ENCODE data around the gene SLC6A6.

Gene SLC6A6

GRCh38 chr3:14402304-14402811 is at the start of gene SLC6A6:
SLC6A6 (plus strand) TSS chr3:14402606; CDS start chr3:14443635, 41,029 bp downstream.
- peak within 1 kb of the TSS; percentile 3; the same call in 1 of the 2 replicates for H3K27ac ChIP-seq (ENCODE audit: low read depth, low read length)
- H3K36me3 ChIP-seq (ENCODE audit: insufficient read depth, low read length): no peaks in the 10 kb centered on the region
- no peak within 1 kb of the TSS for H2AFZ ChIP-seq (ENCODE audit: low read length, unreplicated experiment)
- peak within 1 kb of the TSS; percentile 94 for H3K4me3 ChIP-seq (ENCODE audit: low read depth, low read length)
- no peaks in the 10 kb centered on the region for H3K27me3 ChIP-seq (ENCODE audit: insufficient read depth, low read length)
- H3K4me1 ChIP-seq (ENCODE audit: control insufficient read depth, insufficient read depth, low read length, unreplicated experiment): peaks cover 14% of the 10 kb centered on the region
- H3K79me2 ChIP-seq (ENCODE audit: control insufficient read depth, insufficient read depth, low read length, unreplicated experiment): peaks cover 40% of the 10 kb centered on the region

- H3K36me3 ChIP-seq (ENCODE audit: insufficient read depth, low read length): no peaks in the 10 kb centered on the region
- no peaks in the 10 kb centered on the region for H3K79me2 ChIP-seq (ENCODE audit: control insufficient read depth, insufficient read depth, low read length, unreplicated experiment)
- H3K4me1 ChIP-seq (ENCODE audit: control insufficient read depth, insufficient read depth, low read length, unreplicated experiment): no peaks in the 10 kb centered on the region
Observed at GRCh38 chr3:14353502-14353901, 48.9 kb upstream of the SLC6A6 start.

GRCh38 chr3:14357463-14357862 is 44.9 kb upstream of the SLC6A6 start:
- Histone ChIP-seq H3K36me3 (ENCODE audit: insufficient read depth, low read length) (no peaks in the 10 kb centered on the region), H3K79me2 (ENCODE audit: control insufficient read depth, insufficient read depth, low read length, unreplicated experiment) (no peaks in the 10 kb centered on the region), H3K4me1 (ENCODE audit: control insufficient read depth, insufficient read depth, low read length, unreplicated experiment) (no peaks in the 10 kb centered on the region), H3K27ac (ENCODE audit: low read depth, low read length) (no peak overlapping the region), H3K27me3 (ENCODE audit: insufficient read depth, low read length) (peaks cover 24% of the 10 kb centered on the region; the same call in 1 of the 2 replicates), H2AFZ (ENCODE audit: low read length, unreplicated experiment) (no peak overlapping the region), H3K4me3 (ENCODE audit: low read depth, low read length) (no peak overlapping the region)

More at GRCh38 chr3:14353502-14353901, 48.9 kb upstream of the SLC6A6 start:
- H3K27me3 ChIP-seq (ENCODE audit: insufficient read depth, low read length): peaks cover 23% of the 10 kb centered on the region; the same call in 1 of the 2 replicates
- no peak overlapping the region for H3K27ac ChIP-seq (ENCODE audit: low read depth, low read length)
- H2AFZ ChIP-seq (ENCODE audit: low read length, unreplicated experiment): no peak overlapping the region
- no peak overlapping the region for H3K4me3 ChIP-seq (ENCODE audit: low read depth, low read length)

GRCh38 chr3:14358426-14359211 is 43.8 kb upstream of the SLC6A6 start:
- Histone ChIP-seq H3K4me3 (ENCODE audit: low read depth, low read length) (no peak overlapping the region), H3K79me2 (ENCODE audit: control insufficient read depth, insufficient read depth, low read length, unreplicated experiment) (no peaks in the 10 kb centered on the region), H3K27ac (ENCODE audit: low read depth, low read length) (no peak overlapping the region), H2AFZ (ENCODE audit: low read length, unreplicated experiment) (no peak overlapping the region), H3K4me1 (ENCODE audit: control insufficient read depth, insufficient read depth, low read length, unreplicated experiment) (no peaks in the 10 kb centered on the region), H3K36me3 (ENCODE audit: insufficient read depth, low read length) (no peaks in the 10 kb centered on the region), H3K27me3 (ENCODE audit: insufficient read depth, low read length) (peaks cover 27% of the 10 kb centered on the region; the same call in 1 of the 2 replicates)

- Histone ChIP-seq H3K36me3 (ENCODE audit: insufficient read depth, low read length) (no peaks in the 10 kb centered on the region), H3K4me3 (ENCODE audit: low read depth, low read length) (no peak overlapping the region), H2AFZ (ENCODE audit: low read length, unreplicated experiment) (no peak overlapping the region), H3K79me2 (ENCODE audit: control insufficient read depth, insufficient read depth, low read length, unreplicated experiment) (no peaks in the 10 kb centered on the region), H3K27me3 (ENCODE audit: insufficient read depth, low read length) (peaks cover 27% of the 10 kb centered on the region; the same call in 1 of the 2 replicates), H3K27ac (ENCODE audit: low read depth, low read length) (no peak overlapping the region), H3K4me1 (ENCODE audit: control insufficient read depth, insufficient read depth, low read length, unreplicated experiment) (no peaks in the 10 kb centered on the region)
Observed at GRCh38 chr3:14359348-14359747, 43.1 kb upstream of the SLC6A6 start.

GRCh38 chr3:14360123-14360881 is 42.1 kb upstream of the SLC6A6 start:
- H3K36me3 ChIP-seq (ENCODE audit: insufficient read depth, low read length): no peaks in the 10 kb centered on the region
- no peaks in the 10 kb centered on the region for H3K4me1 ChIP-seq (ENCODE audit: control insufficient read depth, insufficient read depth, low read length, unreplicated experiment)
- H3K27me3 ChIP-seq (ENCODE audit: insufficient read depth, low read length): peaks cover 27% of the 10 kb centered on the region; the same call in 1 of the 2 replicates
- no peaks in the 10 kb centered on the region for H3K79me2 ChIP-seq (ENCODE audit: control insufficient read depth, insufficient read depth, low read length, unreplicated experiment)
- no peak overlapping the region for H3K27ac ChIP-seq (ENCODE audit: low read depth, low read length)
- H2AFZ ChIP-seq (ENCODE audit: low read length, unreplicated experiment): no peak overlapping the region
- H3K4me3 ChIP-seq (ENCODE audit: low read depth, low read length): no peak overlapping the region

GRCh38 chr3:14361068-14361677 is 41.2 kb upstream of the SLC6A6 start:
- Histone ChIP-seq H2AFZ (ENCODE audit: low read length, unreplicated experiment) (no peak overlapping the region), H3K79me2 (ENCODE audit: control insufficient read depth, insufficient read depth, low read length, unreplicated experiment) (no peaks in the 10 kb centered on the region), H3K27ac (ENCODE audit: low read depth, low read length) (no peak overlapping the region), H3K4me1 (ENCODE audit: control insufficient read depth, insufficient read depth, low read length, unreplicated experiment) (no peaks in the 10 kb centered on the region), H3K4me3 (ENCODE audit: low read depth, low read length) (no peak overlapping the region), H3K36me3 (ENCODE audit: insufficient read depth, low read length) (no peaks in the 10 kb centered on the region), H3K27me3 (ENCODE audit: insufficient read depth, low read length) (peaks cover 27% of the 10 kb centered on the region; the same call in 1 of the 2 replicates)

GRCh38 chr3:14362890-14363289 is 39.5 kb upstream of the SLC6A6 start:
- Histone ChIP-seq H3K4me1 (ENCODE audit: control insufficient read depth, insufficient read depth, low read length, unreplicated experiment) (no peaks in the 10 kb centered on the region), H2AFZ (ENCODE audit: low read length, unreplicated experiment) (no peak overlapping the region), H3K36me3 (ENCODE audit: insufficient read depth, low read length) (no peaks in the 10 kb centered on the region), H3K27ac (ENCODE audit: low read depth, low read length) (no peak overlapping the region), H3K27me3 (ENCODE audit: insufficient read depth, low read length) (peaks cover 24% of the 10 kb centered on the region; the same call in 1 of the 2 replicates), H3K4me3 (ENCODE audit: low read depth, low read length) (no peak overlapping the region), H3K79me2 (ENCODE audit: control insufficient read depth, insufficient read depth, low read length, unreplicated experiment) (no peaks in the 10 kb centered on the region)

- Histone ChIP-seq H3K27me3 (ENCODE audit: insufficient read depth, low read length) (peaks cover 20% of the 10 kb centered on the region; the same call in 1 of the 2 replicates), H3K27ac (ENCODE audit: low read depth, low read length) (no peak overlapping the region), H2AFZ (ENCODE audit: low read length, unreplicated experiment) (no peak overlapping the region), H3K79me2 (ENCODE audit: control insufficient read depth, insufficient read depth, low read length, unreplicated experiment) (no peaks in the 10 kb centered on the region), H3K36me3 (ENCODE audit: insufficient read depth, low read length) (no peaks in the 10 kb centered on the region), H3K4me1 (ENCODE audit: control insufficient read depth, insufficient read depth, low read length, unreplicated experiment) (no peaks in the 10 kb centered on the region), H3K4me3 (ENCODE audit: low read depth, low read length) (no peak overlapping the region)
Observed at GRCh38 chr3:14363379-14363778, 39.0 kb upstream of the SLC6A6 start.

GRCh38 chr3:14363991-14364390 is 38.4 kb upstream of the SLC6A6 start:
- Histone ChIP-seq H3K79me2 (ENCODE audit: control insufficient read depth, insufficient read depth, low read length, unreplicated experiment) (no peaks in the 10 kb centered on the region), H3K27ac (ENCODE audit: low read depth, low read length) (no peak overlapping the region), H3K4me1 (ENCODE audit: control insufficient read depth, insufficient read depth, low read length, unreplicated experiment) (no peaks in the 10 kb centered on the region), H2AFZ (ENCODE audit: low read length, unreplicated experiment) (no peak overlapping the region), H3K36me3 (ENCODE audit: insufficient read depth, low read length) (no peaks in the 10 kb centered on the region), H3K4me3 (ENCODE audit: low read depth, low read length) (no peak overlapping the region), H3K27me3 (ENCODE audit: insufficient read depth, low read length) (peaks cover 14% of the 10 kb centered on the region; the same call in 1 of the 2 replicates)

Data from ACC112 (cell line).